Esophagus muscularis mucosa (tissue), 4 donors: ENCODE results near the gene WT1. TPM values are rescaled to one million over a fixed set of nuclear protein-coding genes. Genes with fewer than 3 reads are reported as not detected.

Experiments
- DNase-seq: peaks from one replicate; pipeline ENCODE4 v3.0.0-alpha.2; 2017; ENCODE audit errors: extremely low spot score
- H3K27ac ChIP-seq, 4 donors: fragments of 200-600 bp; sonication (generic); replicated peaks in 1 of 4; 1 replicate in 3 of 4; 2 replicates in 1 of 4; pipeline ENCODE4 v1.5.1; 2016 to 2019; ENCODE audit warnings: mild to moderate bottlenecking in 1 of 4
- H3K27me3 ChIP-seq, 4 donors: fragments of 200-600 bp; sonication (generic); one replicate each; pipeline versions ENCODE4 v1.5.1 to v1.6.0; 2016 to 2019
- H3K36me3 ChIP-seq, 4 donors: fragments of 200-600 bp; sonication (generic); one replicate each; pipeline ENCODE4 v1.5.1; 2016 to 2019
- H3K4me1 ChIP-seq, 4 donors: fragments of 200-600 bp; sonication (generic); one replicate each; pipeline ENCODE4 v1.5.1; 2016 to 2019
- H3K4me3 ChIP-seq, 4 donors: fragments of 200-600 bp; sonication (generic); 1 replicate in 2 of 4; 2 replicates in 2 of 4; pipeline ENCODE4 v1.5.1; 2016 to 2019; ENCODE audit warnings: mild to moderate bottlenecking in 4 of 4, moderate library complexity in 1 of 4
- H3K9me3 ChIP-seq, 4 donors: fragments of 200-600 bp; sonication (generic); 1 replicate in 3 of 4; 2 replicates in 1 of 4; pipeline ENCODE4 v1.5.1; 2016 to 2019
- EP300 ChIP-seq: sonication (generic); formaldehyde crosslinking; IDR thresholded peaks from one replicate; pipeline ENCODE4 v1.6.1; 2017; ENCODE audit warnings: antibody characterized with exemption
- POLR2A ChIP-seq: fragments of 450-650 bp; IDR thresholded peaks from one replicate; pipeline ENCODE4 v1.6.1; 2017; ENCODE audit warnings: antibody characterized with exemption, moderate library complexity, mild to moderate bottlenecking, low read depth
- POLR2AphosphoS5 ChIP-seq, 2 donors: sonication (generic); formaldehyde crosslinking; IDR thresholded peaks; one replicate each; pipeline ENCODE4 v1.6.1; 2017; ENCODE audit warnings: antibody characterized with exemption in 2 of 2
- WGBS: methylation state at CpG from one replicate; pipeline ENCODE4 v1.1.5; 2018; 5-methylcytosine and 5-hydroxymethylcytosine counted together
- intact Hi-C: fragments of 100-400 bp; cut with DNase I; formaldehyde crosslinking; loops from one replicate; pipeline ENCODE4 v1.15.1; 2023
- total RNA-seq, 4 donors: library from RNA; depleted of rRNA; stranded (reverse); fragments of >200 nt; gene quantifications; one replicate each; pipeline versions ENCODE4 v1.1.0 to v1.2.1, GENCODE V29; 2016
- TF ChIP-seq, protein P1 (sequence below), 3 experiments: fragments of 200-600 bp in 2 of 3; fragments of 450-650 bp in 1 of 3; sonication (generic) in 2 of 3; IDR thresholded peaks; one replicate each; pipeline ENCODE4 v1.5.1; 2017 to 2019; ENCODE audit warnings: antibody characterized with exemption in 3 of 3, mild to moderate bottlenecking in 2 of 3, moderate library complexity in 1 of 3

Gene WT1
- total RNA-seq, 4 donors from 2014 or later, result 0.42 to 3.5 (median 3.1) TPM; not detected in 1

DNA sequence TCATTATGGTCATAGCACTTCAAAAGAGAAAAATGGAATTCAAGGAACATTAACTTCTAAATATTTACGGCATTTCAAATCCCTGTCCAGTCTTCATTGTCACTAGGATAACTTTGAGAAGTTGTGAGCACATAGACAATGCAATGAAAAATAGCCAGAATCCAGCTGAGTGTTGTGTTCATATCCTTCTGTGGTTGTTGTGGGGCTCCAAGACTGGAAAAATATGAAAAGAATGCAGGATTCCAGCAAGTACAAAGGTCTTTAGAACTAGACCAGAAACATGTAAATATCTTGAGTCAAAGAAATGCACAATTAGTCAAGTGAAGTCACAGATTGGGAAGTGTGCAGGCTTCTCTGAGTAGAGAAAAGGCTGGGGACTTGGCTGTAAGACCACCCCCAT, 68.7 kb downstream of the WT1 start:
- intact Hi-C loops, result no loop called here
- 63% methylated on average over 1 of the region's 1 CpG for WGBS
- TF ChIP-seq POLR2AphosphoS5 (IDR thresholded peaks at IDR 0.05) (no peak), EP300 (no peak), POLR2A (no peak)
- TF ChIP-seq, protein P1, sequence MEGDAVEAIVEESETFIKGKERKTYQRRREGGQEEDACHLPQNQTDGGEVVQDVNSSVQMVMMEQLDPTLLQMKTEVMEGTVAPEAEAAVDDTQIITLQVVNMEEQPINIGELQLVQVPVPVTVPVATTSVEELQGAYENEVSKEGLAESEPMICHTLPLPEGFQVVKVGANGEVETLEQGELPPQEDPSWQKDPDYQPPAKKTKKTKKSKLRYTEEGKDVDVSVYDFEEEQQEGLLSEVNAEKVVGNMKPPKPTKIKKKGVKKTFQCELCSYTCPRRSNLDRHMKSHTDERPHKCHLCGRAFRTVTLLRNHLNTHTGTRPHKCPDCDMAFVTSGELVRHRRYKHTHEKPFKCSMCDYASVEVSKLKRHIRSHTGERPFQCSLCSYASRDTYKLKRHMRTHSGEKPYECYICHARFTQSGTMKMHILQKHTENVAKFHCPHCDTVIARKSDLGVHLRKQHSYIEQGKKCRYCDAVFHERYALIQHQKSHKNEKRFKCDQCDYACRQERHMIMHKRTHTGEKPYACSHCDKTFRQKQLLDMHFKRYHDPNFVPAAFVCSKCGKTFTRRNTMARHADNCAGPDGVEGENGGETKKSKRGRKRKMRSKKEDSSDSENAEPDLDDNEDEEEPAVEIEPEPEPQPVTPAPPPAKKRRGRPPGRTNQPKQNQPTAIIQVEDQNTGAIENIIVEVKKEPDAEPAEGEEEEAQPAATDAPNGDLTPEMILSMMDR (IDR thresholded peaks at IDR 0.05), result no peak
- no peaks in the 10 kb centered on the region for H3K4me1 ChIP-seq
- H3K27me3 ChIP-seq, result peaks cover 0 to 14% (median 0%) of the 10 kb centered on the region in 4 donors
- H3K4me3 ChIP-seq, result no peak overlapping the region
- no peaks in the 10 kb centered on the region for H3K36me3 ChIP-seq
- no peak for DNase-seq
- H3K9me3 ChIP-seq, result peaks cover 0 to 4% (median 0%) of the 10 kb centered on the region in 4 donors
- H3K27ac ChIP-seq, result no peak overlapping the region

DNA sequence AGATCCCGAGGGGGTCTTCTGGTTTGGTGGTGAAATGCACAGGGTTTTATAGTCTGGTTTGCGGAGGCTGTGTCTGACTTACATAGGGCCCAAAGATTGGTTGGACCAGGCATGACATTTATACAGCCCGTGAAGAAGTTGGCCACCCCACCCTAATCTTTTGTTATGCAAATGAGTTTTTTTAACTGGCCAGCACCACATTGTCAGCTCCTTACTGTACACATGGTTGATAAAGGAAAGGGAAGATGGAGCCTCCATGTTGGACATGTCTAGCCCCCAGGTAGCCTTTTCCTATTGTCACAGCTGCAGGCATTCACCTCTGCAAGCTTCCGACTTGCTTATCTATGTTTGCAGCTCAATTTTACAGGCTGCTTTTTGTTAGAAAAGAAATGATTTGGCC, 70.1 kb downstream of the WT1 start:
- Histone ChIP-seq H3K4me1 (no peaks in the 10 kb centered on the region), H3K27me3 (peaks cover 0 to 18% (median 0%) of the 10 kb centered on the region in 4 donors), H3K27ac (no peak overlapping the region), H3K4me3 (no peak overlapping the region), H3K9me3 (peaks cover 0 to 4% (median 0%) of the 10 kb centered on the region in 4 donors), H3K36me3 (no peaks in the 10 kb centered on the region)
- intact Hi-C loops, result no loop called here
- 87% methylated on average over 4 of the region's 4 CpGs for WGBS
- TF ChIP-seq, protein P1 (IDR thresholded peaks at IDR 0.05), result no peak
- TF ChIP-seq POLR2A (no peak), EP300 (no peak), POLR2AphosphoS5 (IDR thresholded peaks at IDR 0.05) (no peak)
- DNase-seq, result no peak

DNA sequence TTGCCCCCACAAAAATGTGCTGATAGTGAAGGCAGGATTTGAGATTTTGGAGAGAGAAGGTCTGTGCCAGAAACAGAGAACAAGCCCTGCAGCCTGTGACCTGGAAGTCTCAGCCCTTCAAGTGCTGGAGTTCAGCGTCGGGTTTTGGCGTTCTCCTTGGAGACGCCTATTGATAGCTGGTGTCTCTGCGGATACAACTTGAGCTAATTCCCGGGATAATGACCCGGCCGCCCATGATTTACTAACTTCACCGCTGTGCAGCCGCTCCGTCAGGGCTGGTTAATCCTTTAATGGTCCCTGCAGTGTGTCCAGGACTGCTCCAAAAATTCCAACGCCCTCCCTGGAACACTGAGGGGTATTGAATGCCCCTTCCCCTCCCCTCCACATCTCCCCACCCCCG, 76.6 kb downstream of the WT1 start:
- Histone ChIP-seq H3K4me3 (no peak overlapping the region), H3K27me3 (peaks cover 0 to 32% (median 0%) of the 10 kb centered on the region in 4 donors), H3K36me3 (no peaks in the 10 kb centered on the region), H3K9me3 (peaks cover 0 to 5% (median 1%) of the 10 kb centered on the region in 4 donors), H3K4me1 (no peaks in the 10 kb centered on the region), H3K27ac (no peak overlapping the region)
- intact Hi-C loops, result no loop called here
- TF ChIP-seq POLR2A (no peak), EP300 (no peak), POLR2AphosphoS5 (IDR thresholded peaks at IDR 0.05) (no peak)
- TF ChIP-seq, protein P1 (IDR thresholded peaks at IDR 0.05), result no peak
- WGBS, result 28% methylated on average over 5 of the region's 13 CpGs
- DNase-seq, result no peak

DNA sequence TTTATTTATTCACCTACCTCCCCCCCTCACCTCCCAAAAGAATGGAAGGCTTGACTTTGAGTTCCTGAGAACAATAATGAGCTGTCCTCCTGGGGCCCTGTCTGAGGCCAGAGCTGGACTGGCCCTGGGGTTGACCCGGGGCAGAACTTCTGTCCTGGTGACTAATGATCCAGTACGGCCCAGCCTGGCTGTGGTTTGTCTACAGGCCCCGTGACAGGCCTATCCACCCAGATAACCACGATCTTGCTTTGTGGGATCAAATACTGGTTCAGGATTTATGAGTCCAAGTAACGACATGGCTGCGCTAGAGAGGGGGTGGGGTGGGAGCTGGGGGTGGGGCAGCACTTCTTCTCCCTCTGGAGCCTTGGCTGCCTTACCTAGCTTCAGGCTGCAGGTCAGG, 81.5 kb downstream of the WT1 start:
- TF ChIP-seq POLR2AphosphoS5 (IDR thresholded peaks at IDR 0.05) (no peak), EP300 (no peak)
- 100% methylated on average over 2 of the region's 6 CpGs for WGBS
- H3K27me3 ChIP-seq, result peaks cover 0 to 9% (median 0%) of the 10 kb centered on the region in 4 donors
- no peaks in the 10 kb centered on the region for H3K9me3 ChIP-seq
- no peaks in the 10 kb centered on the region for H3K36me3 ChIP-seq
- intact Hi-C loops, result no loop called here
- no peak overlapping the region for H3K4me3 ChIP-seq
- H3K27ac ChIP-seq, result no peak overlapping the region
- H3K4me1 ChIP-seq, result no peaks in the 10 kb centered on the region
- DNase-seq, result no peak

DNA sequence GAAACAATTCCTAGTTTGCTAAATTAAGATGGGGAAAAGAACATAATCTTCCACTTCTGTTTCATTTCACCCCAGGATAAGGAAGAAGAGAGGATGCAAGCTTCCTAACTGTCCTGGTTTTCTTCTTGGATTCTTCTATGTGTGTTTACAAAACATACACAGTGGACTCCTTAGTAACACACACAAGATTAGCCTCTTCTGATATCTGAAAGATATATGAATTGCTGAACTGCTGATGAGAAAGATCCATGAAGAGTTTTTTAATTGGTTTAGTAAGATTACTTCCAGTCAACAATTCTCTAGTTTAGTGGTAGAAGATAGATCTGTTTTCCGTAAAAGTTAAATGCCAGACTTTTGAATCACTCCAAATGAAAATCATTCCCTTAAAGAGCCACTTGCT, 86.8 kb downstream of the WT1 start:
- intact Hi-C loops, result no loop called here
- H3K9me3 ChIP-seq, result no peaks in the 10 kb centered on the region
- H3K27me3 ChIP-seq, result no peaks in the 10 kb centered on the region
- WGBS, result 24% methylated on average over 1 of the region's 1 CpG
- H3K4me1 ChIP-seq, result no peaks in the 10 kb centered on the region
- H3K27ac ChIP-seq, result no peak overlapping the region
- DNase-seq, result no peak
- TF ChIP-seq POLR2A, result no peak
- TF ChIP-seq, protein P1 (IDR thresholded peaks at IDR 0.05), result no peak
- TF ChIP-seq POLR2AphosphoS5 (IDR thresholded peaks at IDR 0.05), result no peak
- TF ChIP-seq EP300, result no peak
- no peaks in the 10 kb centered on the region for H3K36me3 ChIP-seq
- no peak overlapping the region for H3K4me3 ChIP-seq
